IMR-90 (cell line): ENCODE results near the gene TENT4B. TPM values are rescaled to one million over a fixed set of nuclear protein-coding genes. Genes with fewer than 3 reads are reported as not detected.

Source experiments
- ATAC-seq: fragments of 200-7000 bp; cut with Tn5 transposase; 2 replicates; pipeline ENCODE4 v1.9.1; 2020; ENCODE audit warnings: low read depth, mild to moderate bottlenecking, moderate library complexity
- BruUV-seq: library from RNA; stranded (reverse); fragments of 400-500 nt; replicated peaks from 2 replicates; lab custom pipeline; 2021; lab: Mats Ljungman, UMichigan
- CTCF ChIA-PET: fragments of 300-600 bp; formaldehyde crosslinking; extraction: SDS; loops from one replicate; lab custom pipeline; 2021; ENCODE audit warnings: antibody characterized with exemption; lab: Yijun Ruan, JAX
- POLR2A ChIA-PET: fragments of 300-600 bp; sonication (Branson Sonifier 250); formaldehyde crosslinking; loops from one replicate; lab custom pipeline; 2022; ENCODE audit warnings: antibody characterized with exemption; ENCODE audit not compliant: unreplicated experiment; lab: Charles Lee
- DNase-seq: peaks from one replicate; pipeline ENCODE4 v3.0.0; 2013
- H2AFZ ChIP-seq: replicated peaks from 2 replicates; pipeline ENCODE3; 2013; ENCODE audit warnings: low read length, mild to moderate bottlenecking; ENCODE audit not compliant: poor library complexity
- H2AK5ac ChIP-seq: 2 replicates; pipeline ENCODE4 v1.6.1; 2013; ENCODE audit warnings: low read depth, low read length, inconsistent platforms
- H2AK9ac ChIP-seq: replicated peaks from 2 replicates; pipeline ENCODE3; 2013; ENCODE audit warnings: mild to moderate bottlenecking, low read depth, low read length, moderate library complexity; ENCODE audit not compliant: poor library complexity
- H2BK120ac ChIP-seq: 2 replicates; pipeline ENCODE4 v1.6.1; 2013; ENCODE audit warnings: low read depth, low read length, inconsistent platforms
- H2BK15ac ChIP-seq: 3 replicates; pipeline ENCODE4 v1.6.1; 2013; ENCODE audit warnings: low read depth, low read length, inconsistent platforms
- H2BK20ac ChIP-seq: 2 replicates; pipeline ENCODE4 v1.6.1; 2013; ENCODE audit warnings: low read depth, mild to moderate bottlenecking, inconsistent platforms, low read length, moderate library complexity
- H2BK5ac ChIP-seq: 2 replicates; pipeline ENCODE4 v1.6.1; 2013; ENCODE audit warnings: mild to moderate bottlenecking, low read depth, low read length, inconsistent platforms; ENCODE audit not compliant: poor library complexity, severe bottlenecking
- H3K14ac ChIP-seq: replicated peaks from 2 replicates; pipeline ENCODE4 v1.6.1; 2013; ENCODE audit warnings: low read depth, low read length, inconsistent platforms
- H3K18ac ChIP-seq: 2 replicates; pipeline ENCODE4 v1.6.1; 2013; ENCODE audit warnings: low read depth, low read length, control low read depth
- H3K23ac ChIP-seq: 2 replicates; pipeline ENCODE4 v1.6.1; 2013; ENCODE audit warnings: low read depth, low read length, inconsistent platforms
- H3K27ac ChIP-seq: 2 replicates; pipeline ENCODE4 v1.5.1; 2013; ENCODE audit warnings: mild to moderate bottlenecking, control low read depth, low read length; ENCODE audit not compliant: insufficient read depth
- H3K27me3 ChIP-seq: 2 replicates; pipeline ENCODE4 v1.6.1; 2013; ENCODE audit warnings: low read length; ENCODE audit not compliant: control insufficient read depth, insufficient read depth
- H3K36me3 ChIP-seq: 2 replicates; pipeline ENCODE4 v1.6.1; 2013; ENCODE audit warnings: low read length, mixed read lengths; ENCODE audit not compliant: control insufficient read depth, insufficient read depth
- H3K4ac ChIP-seq: 2 replicates; pipeline ENCODE4 v1.6.1; 2013; ENCODE audit warnings: low read depth, low read length, inconsistent platforms
- H3K4me1 ChIP-seq: 2 replicates; pipeline ENCODE4 v1.6.1; 2013; ENCODE audit warnings: low read length, mixed read lengths; ENCODE audit not compliant: control insufficient read depth, insufficient read depth
- H3K4me2 ChIP-seq: 2 replicates; pipeline ENCODE4 v1.6.1; 2013; ENCODE audit warnings: low read depth, mild to moderate bottlenecking, control low read depth, low read length, moderate library complexity
- H3K4me3 ChIP-seq: 2 replicates; pipeline ENCODE4 v1.5.1; 2013; ENCODE audit warnings: low read depth, mild to moderate bottlenecking, control low read depth, low read length, moderate library complexity; ENCODE audit not compliant: insufficient read depth
- H3K56ac ChIP-seq: 2 replicates; pipeline ENCODE4 v1.6.1; 2013; ENCODE audit warnings: low read length, inconsistent platforms; ENCODE audit not compliant: insufficient read depth; ENCODE audit errors: extremely low read depth
- H3K79me1 ChIP-seq, 2 experiments: 2 replicates each; pipeline ENCODE4 v1.6.1; 2013; ENCODE audit warnings: low read length in 2 of 2, inconsistent platforms in 1 of 2, low read depth in 1 of 2
- H3K9ac ChIP-seq: 2 replicates; pipeline ENCODE4 v1.6.1; 2013; ENCODE audit warnings: low read depth, low read length, control low read depth
- H3K9me1 ChIP-seq: 2 replicates; pipeline ENCODE4 v1.6.1; 2013; ENCODE audit warnings: low read length, inconsistent platforms; ENCODE audit not compliant: insufficient read depth
- H3K9me3 ChIP-seq: 2 replicates; pipeline ENCODE4 v1.6.1; 2013; ENCODE audit warnings: low read length; ENCODE audit not compliant: control insufficient read depth, insufficient read depth
- H4K20me1 ChIP-seq: 2 replicates; pipeline ENCODE4 v1.6.1; 2013; ENCODE audit warnings: low read length, inconsistent platforms; ENCODE audit not compliant: insufficient read depth
- H4K5ac ChIP-seq: 2 replicates; pipeline ENCODE4 v1.6.1; 2013; ENCODE audit warnings: mild to moderate bottlenecking, low read depth, low read length, control low read depth
- H4K8ac ChIP-seq, 2 experiments: 2 replicates each; pipeline ENCODE4 v1.6.1; 2013; ENCODE audit warnings: low read depth in 2 of 2, low read length in 2 of 2, control low read depth in 1 of 2, inconsistent platforms in 1 of 2
- H4K91ac ChIP-seq: 2 replicates; pipeline ENCODE4 v1.6.1; 2013; ENCODE audit warnings: low read depth, low read length, inconsistent platforms; ENCODE audit not compliant: insufficient read depth
- BHLHE40 ChIP-seq: fragments of 150-350 bp; IDR thresholded peaks from 2 replicates; pipeline ENCODE4 v1.6.1; 2016; ENCODE audit warnings: mild to moderate bottlenecking, low read depth, low read length
- CEBPB ChIP-seq: IDR thresholded peaks from 2 replicates; pipeline ENCODE4 v1.6.1; 2012; ENCODE audit warnings: low read depth, low read length, improper control_type of control experiment
- CHD1 ChIP-seq: IDR thresholded peaks from 2 replicates; pipeline ENCODE4 v1.6.1; 2012; ENCODE audit warnings: low read depth, low read length, improper control_type of control experiment
- CTCF ChIP-seq: conservative IDR thresholded peaks from 2 replicates; pipeline ENCODE4 v1.5.1; 2012; ENCODE audit warnings: mild to moderate bottlenecking, low read depth, low read length, improper control_type of control experiment
- ELK1 ChIP-seq: fragments of 150-350 bp; IDR thresholded peaks from 2 replicates; pipeline ENCODE4 v1.6.1; 2016; ENCODE audit warnings: low read depth, mild to moderate bottlenecking, low read length, moderate library complexity, borderline replicate concordance
- FOS ChIP-seq: fragments of 150-350 bp; IDR thresholded peaks from 2 replicates; pipeline ENCODE4 v1.6.1; 2016; ENCODE audit warnings: low read depth, low read length
- MAFK ChIP-seq: IDR thresholded peaks from 2 replicates; pipeline ENCODE4 v1.6.1; 2012; ENCODE audit warnings: low read depth, low read length, improper control_type of control experiment
- MAZ ChIP-seq: IDR thresholded peaks from 2 replicates; pipeline ENCODE4 v1.6.1; 2012; ENCODE audit warnings: low read depth, mild to moderate bottlenecking, low read length, improper control_type of control experiment, moderate library complexity, borderline replicate concordance
- MXI1 ChIP-seq: IDR thresholded peaks from 2 replicates; pipeline ENCODE4 v1.6.1; 2012; ENCODE audit warnings: low read depth, mild to moderate bottlenecking, low read length, moderate library complexity, borderline replicate concordance
- NFE2L2 ChIP-seq: fragments of 150-350 bp; IDR thresholded peaks from 2 replicates; pipeline ENCODE4 v1.6.1; 2016; ENCODE audit warnings: low read depth, mild to moderate bottlenecking, low read length
- POLR2A ChIP-seq: IDR thresholded peaks from 2 replicates; pipeline ENCODE4 v1.6.1; 2012; ENCODE audit warnings: mild to moderate bottlenecking, low read depth, low read length
- RAD21 ChIP-seq: IDR thresholded peaks from 2 replicates; pipeline ENCODE4 v1.6.1; 2012; ENCODE audit warnings: low read length, improper control_type of control experiment
- RCOR1 ChIP-seq: IDR thresholded peaks from 2 replicates; pipeline ENCODE4 v1.6.1; 2012; ENCODE audit warnings: mild to moderate bottlenecking, low read length, improper control_type of control experiment; ENCODE audit not compliant: insufficient replicate concordance
- RFX5 ChIP-seq: IDR thresholded peaks from 2 replicates; pipeline ENCODE4 v1.8.0; 2012; ENCODE audit warnings: low read depth, mild to moderate bottlenecking, low read length, moderate library complexity
- SMC3 ChIP-seq: fragments of 150-350 bp; IDR thresholded peaks from 2 replicates; pipeline ENCODE4 v1.6.1; 2016; ENCODE audit warnings: low read depth, mild to moderate bottlenecking, antibody characterized with exemption, low read length, moderate library complexity
- USF2 ChIP-seq: fragments of 150-350 bp; IDR thresholded peaks from 2 replicates; pipeline ENCODE4 v1.6.1; 2017; ENCODE audit warnings: mild to moderate bottlenecking, antibody characterized with exemption, low read length, low read depth
- WGBS, 2 experiments: methylation state at CpG; one replicate each; pipeline versions ENCODE4 v1.1.5 to v1.1.7; 2013; ENCODE audit warnings: missing lambda C conversion rate in 2 of 2; ENCODE audit not compliant: insufficient read length in 1 of 2; ENCODE audit errors: extremely low coverage in 2 of 2; 5-methylcytosine and 5-hydroxymethylcytosine counted together
- dilution Hi-C: fragments of 300-500 bp; cut with HindIII; formaldehyde crosslinking; loops from one replicate; pipeline ENCODE4 v1.14.3; 2018; ENCODE audit warnings: low sequenced_read_pairs; ENCODE audit not compliant: unreplicated experiment
- in situ Hi-C: fragments of 300-500 bp; cut with MboI; formaldehyde crosslinking; loops from 3 replicates; pipeline ENCODE4 v1.14.3; 2019; ENCODE audit warnings: low sequenced_read_pairs, inconsistent platforms, mixed read lengths
- intact Hi-C: fragments of 100-400 bp; cut with micrococcal nuclease; formaldehyde crosslinking; loops from 2 replicates; pipeline ENCODE4 v1.10.0; 2022
- polyA plus RNA-seq, 3 experiments: library from polyadenylated mRNA; depleted of rRNA; stranded (reverse); fragments of >200 nt; gene quantifications; 2 replicates each; pipeline ENCODE4 v1.2.3, GENCODE V29; 2012; ENCODE audit warnings: low replicate concordance in 1 of 3
- total RNA-seq: library from RNA; depleted of rRNA; stranded (reverse); fragments of >200 nt; gene quantifications from 2 replicates; pipeline ENCODE4 v1.2.3, GENCODE V29; 2012

The TENT4B gene
- total and polyA plus RNA-seq, 2 of the 4 experiments (the other 2 are of a cell fraction), result 4.1 to 7.0 TPM

- H3K23ac ChIP-seq, result no peak overlapping the region
- H3K36me3 ChIP-seq, result no peaks in the 10 kb centered on the region
- DNase-seq, result no peak
- intact Hi-C loops (no loop called here), in situ Hi-C loops (loop anchor here (10.0 kb wide), 1 partner anchor 59 kb away; no protein-coding TSS in a partner anchor), dilution Hi-C loops (no loop called here)
- no peak overlapping the region for H4K5ac ChIP-seq
- no peaks in the 10 kb centered on the region for H3K79me1 ChIP-seq
- ChIA-PET POLR2A (no interaction called here), CTCF (no interaction called here)
- no peak overlapping the region for H3K4me2 ChIP-seq
- no peak overlapping the region for H3K4ac ChIP-seq
- H2AK5ac ChIP-seq, result no peak overlapping the region
- H3K27me3 ChIP-seq, result peaks cover 3% of the 10 kb centered on the region
- 100% methylated on average over 1 of the region's 4 CpGs; no CpG with 5 or more reads in 1 of the 2 experiments for WGBS, 2 experiments
- no peak overlapping the region for H2BK15ac ChIP-seq
- TF ChIP-seq CHD1 (no peak), RCOR1 (no peak), USF2 (no peak), RFX5 (no peak), BHLHE40 (no peak), MAFK (no peak), FOS (no peak), MXI1 (no peak), SMC3 (no peak), MAZ (no peak), CTCF (no peak), POLR2A (no peak), NFE2L2 (no peak), ELK1 (no peak), RAD21 (no peak), CEBPB (no peak)
- H2BK120ac ChIP-seq, result no peak overlapping the region
- no peak overlapping the region for H2AFZ ChIP-seq
- no peaks in the 10 kb centered on the region for H4K20me1 ChIP-seq
- ATAC-seq, result no peak
- H4K91ac ChIP-seq, result no peak overlapping the region
- H3K9me1 ChIP-seq, result no peaks in the 10 kb centered on the region
- no TSS peak for BruUV-seq
- H3K9me3 ChIP-seq, result no peaks in the 10 kb centered on the region
- H2BK20ac ChIP-seq, result no peak overlapping the region
- no peak overlapping the region for H4K8ac ChIP-seq
- no peak overlapping the region for H3K18ac ChIP-seq
- H3K4me1 ChIP-seq, result no peaks in the 10 kb centered on the region
- no peak overlapping the region for H3K4me3 ChIP-seq
- H3K27ac ChIP-seq, result no peak overlapping the region
- H3K56ac ChIP-seq, result no peak overlapping the region
- no peak overlapping the region for H2AK9ac ChIP-seq
- no peak overlapping the region for H3K14ac ChIP-seq
- H2BK5ac ChIP-seq, result no peak overlapping the region
- H3K9ac ChIP-seq, result no peak overlapping the region
Observed at GRCh38 chr16:50126183-50126582, 26.9 kb upstream of the TENT4B start.
